Kidney epithelial cell (primary cell): ENCODE data around the gene MAP3K19. TPM values are rescaled to one million over a fixed set of nuclear protein-coding genes. Genes with fewer than 3 reads are reported as not detected.

ENCODE experiments used
- DNase-seq: peaks from one replicate; pipeline ENCODE4 v3.0.0-alpha.2; 2010; ENCODE audit warnings: low read depth
- H3K27me3 ChIP-seq: 2 replicates; pipeline ENCODE4 v1.6.0; 2011; ENCODE audit warnings: low read length; ENCODE audit not compliant: control insufficient read depth, insufficient read depth
- H3K36me3 ChIP-seq: 2 replicates; pipeline ENCODE4 v1.5.1; 2011; ENCODE audit warnings: low read length; ENCODE audit not compliant: control insufficient read depth, insufficient read depth
- H3K4me3 ChIP-seq: 2 replicates; pipeline ENCODE4 v1.5.1; 2011; ENCODE audit warnings: low read depth, mild to moderate bottlenecking, control low read depth, low read length
- total RNA-seq: library from RNA; depleted of rRNA; stranded (reverse); fragments of >200 nt; gene quantifications from 2 replicates; pipeline ENCODE4 v1.2.3, GENCODE V29; 2015
- TF ChIP-seq, protein P1 (sequence below): IDR thresholded peaks from 2 replicates; pipeline ENCODE4 v1.5.1; 2011; ENCODE audit warnings: mild to moderate bottlenecking, moderate library complexity, low read length, control low read depth, inconsistent platforms; ENCODE audit not compliant: insufficient read depth, poor library complexity, severe bottlenecking

Gene MAP3K19, protein sequence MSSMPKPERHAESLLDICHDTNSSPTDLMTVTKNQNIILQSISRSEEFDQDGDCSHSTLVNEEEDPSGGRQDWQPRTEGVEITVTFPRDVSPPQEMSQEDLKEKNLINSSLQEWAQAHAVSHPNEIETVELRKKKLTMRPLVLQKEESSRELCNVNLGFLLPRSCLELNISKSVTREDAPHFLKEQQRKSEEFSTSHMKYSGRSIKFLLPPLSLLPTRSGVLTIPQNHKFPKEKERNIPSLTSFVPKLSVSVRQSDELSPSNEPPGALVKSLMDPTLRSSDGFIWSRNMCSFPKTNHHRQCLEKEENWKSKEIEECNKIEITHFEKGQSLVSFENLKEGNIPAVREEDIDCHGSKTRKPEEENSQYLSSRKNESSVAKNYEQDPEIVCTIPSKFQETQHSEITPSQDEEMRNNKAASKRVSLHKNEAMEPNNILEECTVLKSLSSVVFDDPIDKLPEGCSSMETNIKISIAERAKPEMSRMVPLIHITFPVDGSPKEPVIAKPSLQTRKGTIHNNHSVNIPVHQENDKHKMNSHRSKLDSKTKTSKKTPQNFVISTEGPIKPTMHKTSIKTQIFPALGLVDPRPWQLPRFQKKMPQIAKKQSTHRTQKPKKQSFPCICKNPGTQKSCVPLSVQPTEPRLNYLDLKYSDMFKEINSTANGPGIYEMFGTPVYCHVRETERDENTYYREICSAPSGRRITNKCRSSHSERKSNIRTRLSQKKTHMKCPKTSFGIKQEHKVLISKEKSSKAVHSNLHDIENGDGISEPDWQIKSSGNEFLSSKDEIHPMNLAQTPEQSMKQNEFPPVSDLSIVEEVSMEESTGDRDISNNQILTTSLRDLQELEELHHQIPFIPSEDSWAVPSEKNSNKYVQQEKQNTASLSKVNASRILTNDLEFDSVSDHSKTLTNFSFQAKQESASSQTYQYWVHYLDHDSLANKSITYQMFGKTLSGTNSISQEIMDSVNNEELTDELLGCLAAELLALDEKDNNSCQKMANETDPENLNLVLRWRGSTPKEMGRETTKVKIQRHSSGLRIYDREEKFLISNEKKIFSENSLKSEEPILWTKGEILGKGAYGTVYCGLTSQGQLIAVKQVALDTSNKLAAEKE (N-terminal part only)
- total RNA-seq, result not detected in 2 replicates

DNA sequence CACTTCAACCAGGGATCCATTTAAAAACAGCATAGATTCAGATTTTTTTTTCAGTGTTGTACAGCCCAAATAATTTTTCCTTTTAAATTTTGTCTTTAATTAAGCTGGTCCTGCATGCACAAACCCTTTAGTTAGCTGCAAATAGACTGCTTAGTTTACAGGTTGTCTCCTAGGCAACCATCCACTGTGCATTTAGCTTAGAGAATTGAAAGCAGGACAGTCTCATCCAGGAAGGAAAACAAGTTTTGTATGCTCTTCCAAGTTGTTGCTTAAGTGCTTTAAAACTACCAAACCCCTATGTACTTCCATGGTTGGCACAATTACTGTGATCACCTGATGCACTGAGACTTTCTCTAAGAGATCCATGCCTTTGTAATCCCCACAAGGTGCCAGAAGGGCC is at the start of gene MAP3K19:
TSS of gene MAP3K19 (minus strand) at position 148 of the 400 bp plus-strand sequence. CDS start 22,800 bp downstream, outside the sequence.
- TF ChIP-seq, protein P1, sequence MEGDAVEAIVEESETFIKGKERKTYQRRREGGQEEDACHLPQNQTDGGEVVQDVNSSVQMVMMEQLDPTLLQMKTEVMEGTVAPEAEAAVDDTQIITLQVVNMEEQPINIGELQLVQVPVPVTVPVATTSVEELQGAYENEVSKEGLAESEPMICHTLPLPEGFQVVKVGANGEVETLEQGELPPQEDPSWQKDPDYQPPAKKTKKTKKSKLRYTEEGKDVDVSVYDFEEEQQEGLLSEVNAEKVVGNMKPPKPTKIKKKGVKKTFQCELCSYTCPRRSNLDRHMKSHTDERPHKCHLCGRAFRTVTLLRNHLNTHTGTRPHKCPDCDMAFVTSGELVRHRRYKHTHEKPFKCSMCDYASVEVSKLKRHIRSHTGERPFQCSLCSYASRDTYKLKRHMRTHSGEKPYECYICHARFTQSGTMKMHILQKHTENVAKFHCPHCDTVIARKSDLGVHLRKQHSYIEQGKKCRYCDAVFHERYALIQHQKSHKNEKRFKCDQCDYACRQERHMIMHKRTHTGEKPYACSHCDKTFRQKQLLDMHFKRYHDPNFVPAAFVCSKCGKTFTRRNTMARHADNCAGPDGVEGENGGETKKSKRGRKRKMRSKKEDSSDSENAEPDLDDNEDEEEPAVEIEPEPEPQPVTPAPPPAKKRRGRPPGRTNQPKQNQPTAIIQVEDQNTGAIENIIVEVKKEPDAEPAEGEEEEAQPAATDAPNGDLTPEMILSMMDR, result no peak
- Histone ChIP-seq H3K27me3 (no peaks in the 10 kb centered on the region), H3K36me3 (no peaks in the 10 kb centered on the region), H3K4me3 (no peak within 1 kb of the TSS)
- no peak for DNase-seq

DNA sequence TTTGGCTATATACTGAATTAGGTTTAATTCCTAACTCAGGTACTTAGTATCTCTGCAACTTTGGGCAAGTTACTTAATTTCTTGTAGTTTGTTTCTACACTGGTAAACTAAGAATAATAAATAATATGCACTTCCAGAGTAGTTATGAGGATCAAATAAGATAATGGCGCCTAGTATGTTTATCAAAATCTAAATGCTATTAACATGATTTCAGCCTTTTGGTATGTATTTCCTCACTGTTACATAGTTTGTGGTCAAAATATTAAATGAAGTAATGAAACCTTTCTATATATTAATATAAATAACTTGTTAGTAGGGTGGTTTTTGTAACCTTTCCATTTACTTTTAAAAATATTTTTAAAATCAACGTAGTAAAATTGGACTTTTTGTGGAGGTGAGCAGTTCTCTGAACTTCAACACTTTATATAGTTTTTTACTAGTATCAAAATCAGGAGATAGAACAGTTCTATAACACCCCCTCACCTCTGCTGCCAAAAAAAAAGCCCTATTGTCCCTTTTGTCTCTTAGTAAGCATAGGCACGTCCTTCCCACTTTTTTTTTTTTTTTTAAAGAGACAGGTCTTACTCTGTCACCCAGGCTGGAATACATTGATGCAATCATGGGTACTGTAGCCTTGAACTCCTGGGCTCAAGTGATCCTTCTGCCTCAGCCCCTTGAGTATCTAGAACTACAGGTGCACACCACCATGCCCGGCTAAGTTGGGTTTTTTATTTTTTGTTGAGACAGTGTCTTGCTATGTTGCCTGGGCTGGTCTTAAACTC is 49.6 kb upstream of the MAP3K19 start:
- Histone ChIP-seq H3K27me3 (no peaks in the 10 kb centered on the region), H3K36me3 (no peaks in the 10 kb centered on the region), H3K4me3 (no peak overlapping the region)
- DNase-seq, result no peak
- TF ChIP-seq, protein P1, result no peak

DNA sequence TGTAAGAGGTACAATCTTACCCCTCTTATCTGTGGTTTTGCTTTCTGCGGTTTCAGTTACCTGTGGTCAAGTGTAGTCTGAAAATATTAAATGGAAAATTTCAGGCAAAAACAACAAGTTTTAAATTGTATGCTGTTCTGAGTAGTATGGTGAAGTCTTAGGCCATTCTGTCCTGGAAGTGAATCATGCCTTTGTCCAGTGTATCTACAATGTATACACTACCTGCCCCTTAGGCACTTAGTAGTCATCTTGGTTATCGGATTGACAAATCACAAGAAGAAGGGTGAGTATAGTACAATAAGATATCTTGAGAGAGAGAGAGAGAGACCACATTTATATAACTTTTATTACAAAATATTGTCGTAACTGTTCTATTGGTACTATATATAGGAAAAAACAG is 48.3 kb upstream of the MAP3K19 start:
- Histone ChIP-seq H3K36me3 (no peaks in the 10 kb centered on the region), H3K27me3 (no peaks in the 10 kb centered on the region), H3K4me3 (no peak overlapping the region)
- TF ChIP-seq, protein P1, result no peak
- DNase-seq, result no peak

DNA sequence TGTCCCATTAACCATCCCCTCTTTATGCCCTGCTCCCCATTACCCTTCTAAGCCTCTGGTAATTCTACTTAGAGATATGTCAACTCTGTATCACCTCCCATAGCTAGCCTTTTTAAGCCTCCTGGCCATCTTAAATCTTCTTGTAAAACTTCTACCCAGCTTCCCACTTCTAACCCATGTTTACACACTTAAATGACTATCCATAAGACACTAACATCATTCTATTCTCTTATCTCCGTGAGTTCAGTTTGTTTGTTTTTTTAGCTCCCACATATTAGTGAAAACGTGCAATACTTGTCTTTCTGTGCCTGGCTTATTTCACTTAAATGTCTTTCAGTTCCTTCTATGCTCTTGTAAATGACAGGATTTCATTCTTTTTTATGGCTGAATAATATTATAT is 47.3 kb upstream of the MAP3K19 start:
- no peak overlapping the region for H3K4me3 ChIP-seq
- TF ChIP-seq, protein P1, result no peak
- no peaks in the 10 kb centered on the region for H3K36me3 ChIP-seq
- no peak for DNase-seq
- no peaks in the 10 kb centered on the region for H3K27me3 ChIP-seq

DNA sequence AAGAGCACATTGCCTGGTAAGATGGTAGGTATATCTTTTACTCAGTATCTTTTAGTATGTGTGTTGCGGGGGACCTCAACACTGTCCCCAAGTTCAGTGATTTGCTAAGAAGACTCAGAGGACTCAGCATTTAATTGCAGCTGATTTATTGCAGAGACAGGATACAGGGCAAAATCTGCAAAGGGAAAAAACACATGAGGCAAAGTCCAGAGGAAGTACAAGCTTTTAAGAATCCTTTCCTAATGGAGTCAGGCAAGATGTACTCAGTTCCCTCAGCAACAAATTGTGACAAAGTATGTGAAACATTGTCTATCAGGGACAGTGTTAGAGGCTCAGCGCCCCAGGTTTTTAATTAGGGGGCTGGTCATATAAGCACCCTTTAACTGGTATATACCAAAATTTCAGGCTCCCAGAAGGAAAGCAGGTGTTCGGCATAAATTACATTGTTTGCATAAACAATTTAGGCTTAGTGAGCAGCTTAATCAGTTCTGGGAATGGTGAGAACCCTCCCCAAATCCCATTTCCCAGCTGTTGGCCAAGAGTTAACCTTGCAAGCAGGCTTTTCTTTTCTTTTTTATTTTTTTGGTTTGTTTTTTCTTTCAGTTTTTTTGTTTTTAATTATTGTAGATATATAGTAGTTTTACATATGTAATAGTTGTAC is 46.6 kb upstream of the MAP3K19 start:
- no peak for DNase-seq
- TF ChIP-seq, protein P1, result no peak
- H3K36me3 ChIP-seq, result no peaks in the 10 kb centered on the region
- H3K4me3 ChIP-seq, result no peak overlapping the region
- no peaks in the 10 kb centered on the region for H3K27me3 ChIP-seq
